ENCODE measurements around the gene RTN4IP1.

DNA sequence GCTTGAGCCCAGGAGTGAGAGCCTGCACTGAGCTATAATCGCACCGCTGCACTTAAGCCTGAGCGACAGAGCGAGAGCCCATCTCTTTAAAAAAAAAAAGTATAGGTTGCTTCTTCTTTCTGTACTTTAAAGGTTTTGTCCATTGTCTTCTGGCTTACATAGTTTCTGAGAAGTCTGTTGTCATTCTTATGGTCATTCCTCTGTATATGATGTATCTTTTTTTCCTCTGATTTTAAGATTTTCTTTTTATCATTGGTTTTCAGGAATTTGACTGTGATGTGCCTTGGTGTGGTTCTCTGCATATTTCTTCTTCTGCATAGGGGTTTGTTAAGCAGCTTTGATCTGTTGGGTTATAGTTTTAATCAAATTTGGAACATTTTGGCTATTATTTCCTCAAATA lies 29.2 kb upstream of the RTN4IP1 start:
- TF ChIP-seq, protein P1, sequence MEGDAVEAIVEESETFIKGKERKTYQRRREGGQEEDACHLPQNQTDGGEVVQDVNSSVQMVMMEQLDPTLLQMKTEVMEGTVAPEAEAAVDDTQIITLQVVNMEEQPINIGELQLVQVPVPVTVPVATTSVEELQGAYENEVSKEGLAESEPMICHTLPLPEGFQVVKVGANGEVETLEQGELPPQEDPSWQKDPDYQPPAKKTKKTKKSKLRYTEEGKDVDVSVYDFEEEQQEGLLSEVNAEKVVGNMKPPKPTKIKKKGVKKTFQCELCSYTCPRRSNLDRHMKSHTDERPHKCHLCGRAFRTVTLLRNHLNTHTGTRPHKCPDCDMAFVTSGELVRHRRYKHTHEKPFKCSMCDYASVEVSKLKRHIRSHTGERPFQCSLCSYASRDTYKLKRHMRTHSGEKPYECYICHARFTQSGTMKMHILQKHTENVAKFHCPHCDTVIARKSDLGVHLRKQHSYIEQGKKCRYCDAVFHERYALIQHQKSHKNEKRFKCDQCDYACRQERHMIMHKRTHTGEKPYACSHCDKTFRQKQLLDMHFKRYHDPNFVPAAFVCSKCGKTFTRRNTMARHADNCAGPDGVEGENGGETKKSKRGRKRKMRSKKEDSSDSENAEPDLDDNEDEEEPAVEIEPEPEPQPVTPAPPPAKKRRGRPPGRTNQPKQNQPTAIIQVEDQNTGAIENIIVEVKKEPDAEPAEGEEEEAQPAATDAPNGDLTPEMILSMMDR (IDR thresholded peaks at IDR 0.05; ENCODE audit: low read length), result no peak
- TF ChIP-seq EZH2 (IDR thresholded peaks at IDR 0.05; ENCODE audit: borderline replicate concordance, low read length), result no peak
